SHP77 (cell line): ENCODE measurements around the gene TRAF3.

ENCODE experiments used
- DNase-seq, 2 experiments: peaks; one replicate each; lab custom pipeline; 2025; lab: John Stamatoyannopoulos, UW

Gene TRAF3

GRCh38 chr14:102955636-102956408, 178.6 kb downstream of the TRAF3 start:
- no peak for DNase-seq

- no peak for DNase-seq
Measured at GRCh38 chr14:102957222-102957621, 180.0 kb downstream of the TRAF3 start.

- DNase-seq, result no peak
Measured at GRCh38 chr14:102958461-102958860, 181.2 kb downstream of the TRAF3 start.
